ENCODE data around the gene STARD13.
A peak's percentile ranks its signal among the peaks of the same experiment; 100 is the strongest.
"Not testable (repeated sequence)": the region's sequence is repeated elsewhere in the genome, so short reads cannot be mapped to it uniquely, and the experiment has no call there.

STARD13 gene

GRCh38 chr13:33251131-33251661, 34.4 kb downstream of the STARD13 start:
- peak; percentile 43 for DNase-seq (ENCODE audit: low spot score)

DNA sequence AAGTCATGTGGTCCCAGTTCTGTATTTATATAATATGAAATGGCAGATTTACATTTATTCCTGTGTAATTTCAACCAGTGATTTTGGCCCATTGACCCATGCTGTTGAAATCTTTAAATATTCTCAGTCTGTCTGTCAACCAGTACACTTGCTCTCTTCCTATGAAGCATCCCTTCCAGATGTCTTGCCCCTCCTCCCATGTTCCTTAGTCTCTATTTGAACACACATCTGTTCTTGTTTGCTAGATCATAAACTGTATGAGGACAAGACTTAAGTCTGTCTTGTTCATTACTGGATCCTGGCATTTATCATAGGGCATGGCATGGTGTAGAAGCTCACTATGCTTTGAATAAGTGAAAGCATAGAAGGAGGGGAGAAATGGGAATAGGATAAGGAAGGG, 34.9 kb downstream of the STARD13 start:
- DNase-seq (ENCODE audit: low spot score): no peak

DNA sequence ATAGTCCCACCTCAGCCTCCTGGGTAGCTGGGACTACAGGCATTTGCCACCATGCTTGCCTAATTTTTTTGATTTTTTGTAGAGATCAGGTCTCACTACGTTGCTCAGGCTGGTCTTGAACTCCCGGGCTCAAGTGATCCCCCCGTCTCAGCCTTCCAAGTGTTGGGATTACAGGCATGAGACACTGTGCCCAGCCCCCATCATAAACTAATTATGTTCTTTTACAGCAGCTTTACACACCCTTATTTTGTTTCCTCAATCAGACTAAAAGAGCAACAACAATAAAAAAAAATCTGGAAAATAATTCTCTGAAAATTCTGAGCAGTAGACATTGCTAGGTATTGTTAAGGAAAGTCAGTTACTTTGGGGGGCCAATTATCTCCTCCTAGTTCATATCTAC, 35.7 kb downstream of the STARD13 start:
- DNase-seq (ENCODE audit: low spot score): no peak

GRCh38 chr13:33249066-33249465, 36.5 kb downstream of the STARD13 start:
- no peak for DNase-seq (ENCODE audit: low spot score)

DNA sequence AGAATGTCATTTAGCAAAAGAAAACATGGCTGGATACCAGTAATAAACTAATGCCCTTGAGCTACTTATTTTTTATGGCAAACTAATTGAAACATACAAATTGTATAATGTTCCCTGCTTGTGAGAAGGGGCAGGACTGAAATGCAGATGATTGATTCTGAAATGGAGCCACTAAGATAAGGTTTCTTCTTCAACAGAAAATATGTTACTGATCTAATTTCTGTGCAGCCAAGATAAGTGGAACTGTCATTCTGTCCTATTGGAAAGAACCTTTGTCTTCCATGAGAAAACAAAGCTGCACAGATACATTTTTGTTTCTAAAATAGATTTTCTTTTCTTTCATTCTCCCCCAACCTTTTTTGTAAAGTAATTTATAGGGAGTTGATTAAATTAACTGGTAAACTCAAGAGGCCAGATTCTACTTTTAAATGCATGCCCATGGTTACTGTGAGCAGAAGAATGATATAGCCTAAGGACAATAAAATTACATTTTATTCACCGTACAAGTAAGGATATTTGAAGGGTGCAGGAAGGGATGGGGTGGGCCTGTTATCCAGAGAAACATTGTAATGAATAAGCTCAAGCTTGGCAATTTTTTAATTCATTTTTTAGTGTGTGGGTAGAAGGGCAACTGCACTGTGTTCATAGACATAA, 39.9 kb downstream of the STARD13 start:
- DNase-seq (ENCODE audit: low spot score): no peak

- no peak for DNase-seq (ENCODE audit: low spot score)
These were observed 40.7 kb downstream of the STARD13 start for GRCh38 chr13:33244907-33245287.

DNA sequence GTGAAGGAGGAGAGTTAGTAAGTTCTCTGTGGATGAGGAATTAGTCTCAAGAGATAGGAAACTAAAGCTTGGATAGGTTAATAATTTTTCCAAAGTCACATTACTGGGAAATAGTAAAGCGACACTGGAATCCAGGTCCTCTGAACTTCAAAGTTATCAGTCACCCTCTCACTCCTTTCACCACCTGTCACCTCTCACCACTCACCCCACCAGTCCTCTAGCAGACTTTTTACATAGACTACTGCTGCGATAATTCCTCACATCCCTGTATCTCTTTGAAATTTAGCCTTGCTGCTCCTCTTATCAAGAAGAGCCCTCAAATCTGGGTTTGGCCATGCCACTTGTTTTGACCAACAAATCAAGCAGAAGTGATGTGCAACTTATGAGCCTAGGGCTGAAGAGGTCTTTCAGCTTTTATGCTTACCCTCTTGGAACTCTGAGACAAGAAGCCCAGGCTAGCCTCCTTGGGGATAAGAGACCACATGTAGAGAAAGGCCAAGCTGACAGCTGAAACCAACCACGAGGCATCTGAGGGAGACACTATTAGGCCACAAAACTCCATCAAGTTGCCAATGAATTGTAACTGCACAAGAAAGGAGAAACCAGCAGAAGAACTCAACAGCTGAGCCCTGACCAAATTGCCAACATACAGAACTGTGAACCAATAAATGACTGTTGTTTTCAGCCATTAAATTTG, 41.2 kb downstream of the STARD13 start:
- no peak for DNase-seq (ENCODE audit: low spot score)

DNA sequence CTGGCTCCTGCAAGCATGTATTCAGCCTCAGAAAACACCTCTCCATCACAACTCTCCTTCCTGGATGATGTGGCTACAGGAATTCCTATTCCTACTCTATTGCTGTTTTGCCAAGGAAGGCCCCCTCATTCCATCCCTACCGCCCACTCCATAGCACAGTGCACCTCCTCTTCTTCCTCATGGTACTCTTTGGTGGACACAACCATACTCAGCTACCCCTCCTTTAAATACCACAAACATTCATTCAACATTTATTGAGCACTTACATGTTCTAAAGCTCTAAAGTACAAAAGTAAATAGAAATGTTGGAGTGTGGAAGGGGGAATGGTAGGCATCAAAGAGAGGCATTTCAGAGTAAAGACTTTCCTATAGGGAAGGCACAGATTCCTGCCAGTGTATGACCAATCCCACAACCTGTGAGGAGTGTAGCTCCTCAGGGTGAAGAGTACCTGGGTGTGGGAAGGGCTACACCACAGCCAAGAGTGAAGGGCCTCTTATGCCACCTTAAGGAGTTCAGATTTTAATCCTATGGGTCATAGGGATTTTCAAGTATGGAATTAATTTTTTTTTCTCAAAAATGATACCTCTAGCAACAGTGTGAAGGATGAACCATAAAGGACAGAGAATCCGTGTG, 42.5 kb downstream of the STARD13 start:
- no peak for DNase-seq (ENCODE audit: low spot score)

DNA sequence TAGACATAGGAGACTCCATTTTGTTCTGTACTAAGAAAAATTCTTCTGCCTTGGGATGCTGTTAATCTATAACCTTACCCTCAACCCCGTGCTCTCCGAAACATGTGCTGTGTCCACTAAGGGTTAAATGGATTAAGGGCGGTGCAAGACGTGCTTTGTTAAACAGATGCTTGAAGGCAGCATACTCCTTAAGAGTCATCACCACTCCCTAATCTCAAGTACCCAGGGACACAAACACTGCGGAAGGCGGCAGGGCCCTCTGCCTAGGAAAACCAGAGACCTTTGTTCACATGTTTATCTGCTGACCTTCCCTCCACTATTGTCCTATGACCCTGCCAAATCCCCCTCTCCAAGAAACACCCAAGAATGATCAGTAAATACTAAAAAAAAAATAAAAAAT, 43.2 kb downstream of the STARD13 start:
- DNase-seq (ENCODE audit: low spot score): not testable (repeated sequence)

- no peak for DNase-seq (ENCODE audit: low spot score)
These were observed 49.5 kb downstream of the STARD13 start for GRCh38 chr13:33236021-33236420.

GRCh38 chr13:33235564-33235963, 50.0 kb downstream of the STARD13 start:
- DNase-seq (ENCODE audit: low spot score): no peak

GRCh38 chr13:33235078-33235477, 50.5 kb downstream of the STARD13 start:
- no peak for DNase-seq (ENCODE audit: low spot score)

GRCh38 chr13:33233547-33233946, 52.0 kb downstream of the STARD13 start:
- no peak for DNase-seq (ENCODE audit: low spot score)

- no peak for DNase-seq (ENCODE audit: low spot score)
These were observed 52.7 kb downstream of the STARD13 start for GRCh38 chr13:33232883-33233282.

DNA sequence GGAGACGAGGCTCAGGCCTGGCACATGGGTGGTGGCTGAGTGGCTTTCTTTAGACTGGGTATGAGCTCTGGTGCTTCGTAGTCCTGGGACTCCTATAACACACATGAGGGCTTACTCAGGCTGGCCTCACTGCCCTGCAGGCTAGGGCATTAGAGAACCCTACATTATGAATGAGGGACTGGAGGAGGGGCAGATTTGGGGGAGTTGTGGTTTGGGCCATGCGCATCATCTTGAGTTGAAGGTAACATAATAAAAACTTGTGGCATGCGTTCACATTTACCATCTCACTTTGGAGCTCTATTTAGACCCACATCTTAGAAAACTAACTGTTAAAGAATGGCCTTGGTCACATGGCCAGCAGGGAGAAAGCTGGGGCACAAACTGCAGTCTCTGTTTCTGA, 54.2 kb downstream of the STARD13 start:
- DNase-seq (ENCODE audit: low spot score): no peak

- no peak for DNase-seq (ENCODE audit: low spot score)
These were observed 55.2 kb downstream of the STARD13 start for GRCh38 chr13:33230178-33230881.

- peak; percentile 76 for DNase-seq (ENCODE audit: low spot score)
These were observed 55.9 kb downstream of the STARD13 start for GRCh38 chr13:33229446-33230177.

DNA sequence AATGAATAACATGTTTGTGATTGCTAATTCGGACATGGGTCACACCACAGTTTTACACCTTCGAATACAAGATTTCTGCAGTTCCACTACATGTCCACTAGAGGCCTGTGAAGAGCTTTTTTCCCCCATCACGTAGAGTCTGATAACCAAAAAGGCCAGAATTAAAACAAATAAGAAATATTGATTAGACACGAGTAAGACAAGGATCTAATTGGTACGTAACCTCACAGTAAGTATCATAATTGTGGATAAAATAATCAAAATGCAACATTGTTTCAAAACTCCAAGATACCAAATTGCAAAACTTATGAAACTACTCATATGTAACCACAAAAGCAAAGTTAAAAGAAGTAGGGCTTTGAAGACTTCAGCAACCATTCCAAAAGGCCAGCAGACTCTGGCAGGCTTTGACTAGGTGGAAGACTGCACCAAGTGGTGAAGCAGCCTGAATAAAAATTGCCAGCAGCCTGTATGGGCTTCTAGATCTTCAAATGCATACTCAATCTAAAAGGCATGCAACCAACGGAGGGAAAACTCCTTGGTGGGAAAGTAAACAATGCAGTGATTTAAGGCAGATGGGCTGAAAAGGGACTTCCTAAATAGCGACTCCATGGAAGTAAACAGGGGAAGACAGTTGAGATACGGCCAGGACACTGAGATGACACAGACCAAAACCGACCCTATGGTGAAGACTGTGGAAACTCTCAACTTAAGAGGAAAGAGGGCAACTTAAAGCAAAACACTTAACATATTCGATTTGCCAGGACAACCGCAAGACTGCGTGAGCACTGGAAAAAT, 56.7 kb downstream of the STARD13 start:
- DNase-seq (ENCODE audit: low spot score): peak; percentile 74

GRCh38 chr13:33227927-33228647, 57.5 kb downstream of the STARD13 start:
- no peak for DNase-seq (ENCODE audit: low spot score)

- no peak for DNase-seq (ENCODE audit: low spot score)
These were observed 60.9 kb downstream of the STARD13 start for GRCh38 chr13:33224686-33225085.
